Right lobe of liver (tissue), 4 donors: Measurements from ENCODE around the gene DCPS.

Source experiments
- CTCF ChIP-seq, 4 donors: fragments of 200-600 bp in 3 of 4; fragments of 450-650 bp in 1 of 4; IDR thresholded peaks; one replicate each; pipeline versions ENCODE4 v1.5.1 to v1.8.0; 2016 to 2022; ENCODE audit warnings: antibody characterized with exemption in 4 of 4, mild to moderate bottlenecking in 2 of 4
- POLR2A ChIP-seq: fragments of 450-650 bp; IDR thresholded peaks from one replicate; pipeline ENCODE4 v1.6.1; 2017; ENCODE audit warnings: antibody characterized with exemption, mild to moderate bottlenecking
- donor health status: DM: no; HTN: no; CAD: no.
- donor health status: DM: no; HTN: no; CAD: no.
- donor health status: DM: no; HTN: yes; CAD: no.

GRCh38 chr11:126268361-126268707, 35.5 kb upstream of the DCPS start:
- TF ChIP-seq CTCF (IDR thresholded peaks at IDR 0.05) (no peak), POLR2A (no peak)
